ENCODE measurements around the gene TNNT3. TPM values are rescaled to one million over a fixed set of nuclear protein-coding genes. Genes with fewer than 3 reads are reported as not detected.

The TNNT3 gene
- total RNA-seq, 1 donor, result not detected

- Histone ChIP-seq H3K4me3 (ENCODE audit: insufficient read depth, low read length) (no peak overlapping the region), H3K79me2 (ENCODE audit: insufficient read depth, low read length) (no peaks in the 10 kb centered on the region), H3K4me1 (ENCODE audit: insufficient read depth, low read length) (peaks cover 7% of the 10 kb centered on the region), H3K36me3 (ENCODE audit: insufficient read depth, low read length) (no peaks in the 10 kb centered on the region), H3K4me2 (ENCODE audit: insufficient read depth, low read length) (no peak overlapping the region), H4K20me1 (ENCODE audit: insufficient read depth, low read length) (no peaks in the 10 kb centered on the region), H3K27ac (ENCODE audit: low read depth, low read length) (no peak overlapping the region), H2AFZ (ENCODE audit: low read length) (no peak overlapping the region), H3K27me3 (ENCODE audit: insufficient read depth, low read length) (no peaks in the 10 kb centered on the region), H3K9me3 (ENCODE audit: low read depth, low read length) (no peaks in the 10 kb centered on the region)
- no peak for TF ChIP-seq CTCF (IDR thresholded peaks at IDR 0.05; ENCODE audit: extremely low read depth, low read depth, low read length)
- DNase-seq (ENCODE audit: insufficient read length, low spot score, missing footprints), result peak; percentile 39
Observed at GRCh38 chr11:1930462-1930830, 10.9 kb downstream of the TNNT3 start.

GRCh38 chr11:1931341-1932104, 12.0 kb downstream of the TNNT3 start:
- Histone ChIP-seq H3K4me3 (ENCODE audit: insufficient read depth, low read length) (peak overlapping the region; percentile 40), H4K20me1 (ENCODE audit: insufficient read depth, low read length) (no peaks in the 10 kb centered on the region), H3K27ac (ENCODE audit: low read depth, low read length) (no peak overlapping the region), H3K79me2 (ENCODE audit: insufficient read depth, low read length) (no peaks in the 10 kb centered on the region), H3K9me3 (ENCODE audit: low read depth, low read length) (no peaks in the 10 kb centered on the region), H3K4me1 (ENCODE audit: insufficient read depth, low read length) (peaks cover 7% of the 10 kb centered on the region), H3K4me2 (ENCODE audit: insufficient read depth, low read length) (peak overlapping the region; percentile 81), H2AFZ (ENCODE audit: low read length) (peak overlapping the region; percentile 91), H3K27me3 (ENCODE audit: insufficient read depth, low read length) (no peaks in the 10 kb centered on the region), H3K36me3 (ENCODE audit: insufficient read depth, low read length) (no peaks in the 10 kb centered on the region)
- peak; percentile 98 for DNase-seq (ENCODE audit: insufficient read length, low spot score, missing footprints)
- TF ChIP-seq CTCF (IDR thresholded peaks at IDR 0.05; ENCODE audit: extremely low read depth, low read depth, low read length), result no peak

- peak; percentile 86 for DNase-seq (ENCODE audit: insufficient read length, low spot score, missing footprints)
- TF ChIP-seq CTCF (IDR thresholded peaks at IDR 0.05; ENCODE audit: extremely low read depth, low read depth, low read length), result no peak
- no peaks in the 10 kb centered on the region for H3K36me3 ChIP-seq (ENCODE audit: insufficient read depth, low read length)
- H3K27ac ChIP-seq (ENCODE audit: low read depth, low read length), result no peak overlapping the region
- H2AFZ ChIP-seq (ENCODE audit: low read length), result no peak overlapping the region
- no peaks in the 10 kb centered on the region for H3K9me3 ChIP-seq (ENCODE audit: low read depth, low read length)
- H4K20me1 ChIP-seq (ENCODE audit: insufficient read depth, low read length), result no peaks in the 10 kb centered on the region
- H3K4me1 ChIP-seq (ENCODE audit: insufficient read depth, low read length), result peaks cover 7% of the 10 kb centered on the region
- H3K4me3 ChIP-seq (ENCODE audit: insufficient read depth, low read length), result no peak overlapping the region
- no peaks in the 10 kb centered on the region for H3K79me2 ChIP-seq (ENCODE audit: insufficient read depth, low read length)
- H3K27me3 ChIP-seq (ENCODE audit: insufficient read depth, low read length), result no peaks in the 10 kb centered on the region
- H3K4me2 ChIP-seq (ENCODE audit: insufficient read depth, low read length), result no peak overlapping the region
Observed at GRCh38 chr11:1932105-1932480, 12.6 kb downstream of the TNNT3 start.

- no peaks in the 10 kb centered on the region for H3K36me3 ChIP-seq (ENCODE audit: insufficient read depth, low read length)
- no peak for DNase-seq (ENCODE audit: insufficient read length, low spot score, missing footprints)
- H3K27me3 ChIP-seq (ENCODE audit: insufficient read depth, low read length), result no peaks in the 10 kb centered on the region
- H3K4me1 ChIP-seq (ENCODE audit: insufficient read depth, low read length), result peaks cover 7% of the 10 kb centered on the region
- H3K9me3 ChIP-seq (ENCODE audit: low read depth, low read length), result no peaks in the 10 kb centered on the region
- H4K20me1 ChIP-seq (ENCODE audit: insufficient read depth, low read length), result no peaks in the 10 kb centered on the region
- TF ChIP-seq CTCF (IDR thresholded peaks at IDR 0.05; ENCODE audit: extremely low read depth, low read depth, low read length), result no peak
- H3K27ac ChIP-seq (ENCODE audit: low read depth, low read length), result no peak overlapping the region
- H3K4me2 ChIP-seq (ENCODE audit: insufficient read depth, low read length), result no peak overlapping the region
- no peak overlapping the region for H2AFZ ChIP-seq (ENCODE audit: low read length)
- H3K79me2 ChIP-seq (ENCODE audit: insufficient read depth, low read length), result no peaks in the 10 kb centered on the region
- no peak overlapping the region for H3K4me3 ChIP-seq (ENCODE audit: insufficient read depth, low read length)
Observed at GRCh38 chr11:1932681-1933080, 13.2 kb downstream of the TNNT3 start.
